Neural cell (in vitro differentiated cells): ENCODE measurements around the gene IDE. TPM values are rescaled to one million over a fixed set of nuclear protein-coding genes. Genes with fewer than 3 reads are reported as not detected.

ENCODE experiments used
- H2AFZ ChIP-seq: fragments of 200-600, 300-800 bp; sonication (generic), shearing (Covaris generic); 2 replicates; pipeline ENCODE4 v1.6.0; 2014; ENCODE audit warnings: low read depth, mild to moderate bottlenecking, antibody characterized with exemption, low read length, moderate library complexity
- H3F3A ChIP-seq: fragments of 200-600 bp; shearing (Covaris generic); 2 replicates; pipeline ENCODE4 v1.6.1; 2016; ENCODE audit warnings: mild to moderate bottlenecking, moderate library complexity, mixed read lengths, antibody characterized with exemption, low read length; ENCODE audit not compliant: insufficient read depth, poor library complexity, severe bottlenecking
- H3K27ac ChIP-seq: fragments of 200-600, 300-800 bp; sonication (generic), shearing (Covaris generic); 2 replicates; pipeline ENCODE4 v1.5.1; 2014; ENCODE audit warnings: mild to moderate bottlenecking, low read length, moderate library complexity
- H3K27me3 ChIP-seq: fragments of 300-800, 200-600 bp; sonication (generic), shearing (Covaris generic); 2 replicates; pipeline ENCODE4 v1.6.0; 2014; ENCODE audit warnings: mild to moderate bottlenecking, low read depth, low read length, moderate library complexity; ENCODE audit not compliant: insufficient read depth
- H3K36me3 ChIP-seq: fragments of 300-800, 200-600 bp; sonication (generic), shearing (Covaris generic); 2 replicates; pipeline ENCODE4 v1.5.1; 2014; ENCODE audit warnings: mild to moderate bottlenecking, antibody characterized with exemption, low read length, moderate library complexity; ENCODE audit not compliant: insufficient read depth
- H3K4me2 ChIP-seq: fragments of 300-800, 200-600 bp; sonication (generic), shearing (Covaris generic); 2 replicates; pipeline ENCODE4 v1.6.0; 2014; ENCODE audit warnings: mild to moderate bottlenecking, low read length
- H3K4me3 ChIP-seq: fragments of 300-800, 200-600 bp; sonication (generic), shearing (Covaris generic); 2 replicates; pipeline ENCODE4 v1.5.1; 2014; ENCODE audit warnings: mild to moderate bottlenecking, low read length, moderate library complexity
- H3K79me2 ChIP-seq: fragments of 200-600 bp; shearing (Covaris generic); replicated peaks from 2 replicates; pipeline ENCODE4 v1.6.0; 2014; ENCODE audit warnings: mild to moderate bottlenecking, low read length, moderate library complexity; ENCODE audit not compliant: insufficient read depth
- H3K9ac ChIP-seq: fragments of 300-800, 200-600 bp; sonication (generic), shearing (Covaris generic); 2 replicates; pipeline ENCODE4 v1.6.1; 2016; ENCODE audit warnings: mild to moderate bottlenecking, low read length, mixed read lengths
- H3K9me2 ChIP-seq: fragments of 200-600 bp; shearing (Covaris generic); 2 replicates; pipeline ENCODE4 v1.6.1; 2016; ENCODE audit warnings: mild to moderate bottlenecking, low read length, mixed read lengths; ENCODE audit not compliant: insufficient read depth
- H3K9me3 ChIP-seq: fragments of 200-600, 300-800 bp; sonication (generic), shearing (Covaris generic); 2 replicates; pipeline ENCODE4 v1.6.1; 2016; ENCODE audit warnings: mild to moderate bottlenecking, mixed run types, low read length, moderate library complexity, mixed read lengths
- H4K20me1 ChIP-seq: fragments of 200-600 bp; shearing (Covaris generic); 2 replicates; pipeline ENCODE4 v1.6.1; 2016; ENCODE audit warnings: mild to moderate bottlenecking, mixed run types; ENCODE audit not compliant: insufficient read depth
- CTCF ChIP-seq: fragments of 450-650 bp; IDR thresholded peaks from 2 replicates; pipeline ENCODE4 v1.5.1; 2014; ENCODE audit warnings: antibody characterized with exemption, mild to moderate bottlenecking, moderate library complexity; ENCODE audit not compliant: poor library complexity, severe bottlenecking
- EP300 ChIP-seq: fragments of 450-650 bp; conservative IDR thresholded peaks from 2 replicates; pipeline ENCODE4 v1.6.1; 2014; ENCODE audit warnings: antibody characterized with exemption, mild to moderate bottlenecking, moderate library complexity; ENCODE audit not compliant: poor library complexity, severe bottlenecking
- EZH2 ChIP-seq: fragments of 200-600, 300-800 bp; shearing (Covaris generic), sonication (generic); IDR thresholded peaks from 2 replicates; pipeline ENCODE4 v1.6.1; 2014; ENCODE audit warnings: antibody characterized with exemption, low read length, borderline replicate concordance, mild to moderate bottlenecking; ENCODE audit not compliant: insufficient read depth, poor library complexity, severe bottlenecking
- MXI1 ChIP-seq: fragments of 450-650 bp; conservative IDR thresholded peaks from 2 replicates; pipeline ENCODE4 v1.6.1; 2014; ENCODE audit warnings: antibody characterized with exemption, mild to moderate bottlenecking; ENCODE audit not compliant: poor library complexity, severe bottlenecking
- POLR2AphosphoS5 ChIP-seq: IDR thresholded peaks from 2 replicates; pipeline ENCODE4 v1.6.1; 2012
- RAD21 ChIP-seq: fragments of 450-650 bp; conservative IDR thresholded peaks from 2 replicates; pipeline ENCODE4 v1.6.1; 2014; ENCODE audit warnings: antibody characterized with exemption, mild to moderate bottlenecking, moderate library complexity
- SMC3 ChIP-seq: fragments of 450-650 bp; conservative IDR thresholded peaks from 2 replicates; pipeline ENCODE4 v1.6.1; 2014; ENCODE audit warnings: antibody characterized with exemption, mild to moderate bottlenecking, moderate library complexity; ENCODE audit not compliant: poor library complexity
- TAF1 ChIP-seq: IDR thresholded peaks from 2 replicates; pipeline ENCODE4 v1.6.1; 2012; ENCODE audit warnings: low read depth
- polyA plus RNA-seq: library from polyadenylated mRNA; depleted of rRNA; stranded (reverse); fragments of >200 nt; gene quantifications from 2 replicates; pipeline ENCODE4 v1.2.3, GENCODE V29; 2014
- TF ChIP-seq, protein P1 (sequence below): IDR thresholded peaks from 2 replicates; pipeline ENCODE4 v1.6.1; 2012; ENCODE audit warnings: borderline replicate concordance

The IDE gene
- polyA plus RNA-seq, 1 donor from 2014 or later: 10.4 TPM

GRCh38 chr10:92483539-92483938 is 90.4 kb downstream of the IDE start:
- Histone ChIP-seq H3K9ac (no peak overlapping the region), H4K20me1 (no peaks in the 10 kb centered on the region), H3F3A (no peaks in the 10 kb centered on the region), H3K79me2 (no peaks in the 10 kb centered on the region), H3K27ac (no peak overlapping the region), H3K9me3 (no peaks in the 10 kb centered on the region), H3K4me3 (no peak overlapping the region), H2AFZ (no peak overlapping the region), H3K27me3 (no peaks in the 10 kb centered on the region), H3K36me3 (no peaks in the 10 kb centered on the region), H3K4me2 (no peak overlapping the region), H3K9me2 (no peaks in the 10 kb centered on the region)
- TF ChIP-seq SMC3 (no peak), EZH2 (no peak), CTCF (no peak), EP300 (no peak), TAF1 (no peak), MXI1 (no peak), RAD21 (no peak), POLR2AphosphoS5 (no peak)
- TF ChIP-seq, protein P1, sequence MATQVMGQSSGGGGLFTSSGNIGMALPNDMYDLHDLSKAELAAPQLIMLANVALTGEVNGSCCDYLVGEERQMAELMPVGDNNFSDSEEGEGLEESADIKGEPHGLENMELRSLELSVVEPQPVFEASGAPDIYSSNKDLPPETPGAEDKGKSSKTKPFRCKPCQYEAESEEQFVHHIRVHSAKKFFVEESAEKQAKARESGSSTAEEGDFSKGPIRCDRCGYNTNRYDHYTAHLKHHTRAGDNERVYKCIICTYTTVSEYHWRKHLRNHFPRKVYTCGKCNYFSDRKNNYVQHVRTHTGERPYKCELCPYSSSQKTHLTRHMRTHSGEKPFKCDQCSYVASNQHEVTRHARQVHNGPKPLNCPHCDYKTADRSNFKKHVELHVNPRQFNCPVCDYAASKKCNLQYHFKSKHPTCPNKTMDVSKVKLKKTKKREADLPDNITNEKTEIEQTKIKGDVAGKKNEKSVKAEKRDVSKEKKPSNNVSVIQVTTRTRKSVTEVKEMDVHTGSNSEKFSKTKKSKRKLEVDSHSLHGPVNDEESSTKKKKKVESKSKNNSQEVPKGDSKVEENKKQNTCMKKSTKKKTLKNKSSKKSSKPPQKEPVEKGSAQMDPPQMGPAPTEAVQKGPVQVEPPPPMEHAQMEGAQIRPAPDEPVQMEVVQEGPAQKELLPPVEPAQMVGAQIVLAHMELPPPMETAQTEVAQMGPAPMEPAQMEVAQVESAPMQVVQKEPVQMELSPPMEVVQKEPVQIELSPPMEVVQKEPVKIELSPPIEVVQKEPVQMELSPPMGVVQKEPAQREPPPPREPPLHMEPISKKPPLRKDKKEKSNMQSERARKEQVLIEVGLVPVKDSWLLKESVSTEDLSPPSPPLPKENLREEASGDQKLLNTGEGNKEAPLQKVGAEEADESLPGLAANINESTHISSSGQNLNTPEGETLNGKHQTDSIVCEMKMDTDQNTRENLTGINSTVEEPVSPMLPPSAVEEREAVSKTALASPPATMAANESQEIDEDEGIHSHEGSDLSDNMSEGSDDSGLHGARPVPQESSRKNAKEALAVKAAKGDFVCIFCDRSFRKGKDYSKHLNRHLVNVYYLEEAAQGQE: no peak

DNA sequence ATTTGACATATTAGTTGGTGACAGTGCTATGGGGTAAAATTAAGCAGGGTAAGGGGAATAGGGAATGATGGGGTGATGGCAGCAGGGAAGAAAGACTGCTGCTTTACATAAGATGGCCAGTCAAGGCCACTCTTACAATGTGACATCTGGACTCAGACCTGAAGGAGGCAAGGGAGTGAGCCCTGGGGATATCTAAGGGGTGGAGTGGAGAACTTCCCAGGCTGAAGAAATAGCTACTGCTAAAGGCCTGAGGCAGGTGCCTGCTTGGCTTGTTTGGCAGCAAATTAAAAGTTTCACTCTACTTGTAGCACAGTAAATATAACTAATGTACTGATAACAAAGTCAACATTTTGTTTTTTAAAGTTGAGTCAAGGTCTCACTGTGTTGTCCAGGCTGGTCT is 93.5 kb downstream of the IDE start:
- Histone ChIP-seq H3K9ac (no peak overlapping the region), H3K79me2 (no peaks in the 10 kb centered on the region), H4K20me1 (no peaks in the 10 kb centered on the region), H3K36me3 (no peaks in the 10 kb centered on the region), H3K9me3 (no peaks in the 10 kb centered on the region), H3K9me2 (no peaks in the 10 kb centered on the region), H3F3A (no peaks in the 10 kb centered on the region), H2AFZ (no peak overlapping the region), H3K27ac (no peak overlapping the region), H3K27me3 (no peaks in the 10 kb centered on the region), H3K4me3 (no peak overlapping the region), H3K4me2 (no peak overlapping the region)
- no peak for TF ChIP-seq POLR2AphosphoS5
- no peak for TF ChIP-seq EZH2
- TF ChIP-seq MXI1: no peak
- TF ChIP-seq EP300: no peak
- TF ChIP-seq SMC3: no peak
- TF ChIP-seq, protein P1: no peak
- TF ChIP-seq CTCF: no peak
- no peak for TF ChIP-seq RAD21
- no peak for TF ChIP-seq TAF1
